ENCODE data around the gene ZFAND3.

GRCh38 chr6:37865504-37865903, 46.0 kb downstream of the ZFAND3 start:
- TF ChIP-seq CTCF (IDR thresholded peaks at IDR 0.05) (no peak), POLR2A (IDR thresholded peaks at IDR 0.05) (no peak)

All from adrenal gland (tissue), 5 donors.